HG03432 (cell line): ENCODE results near the gene HTR6.
"Not testable (repeated sequence)": the region's sequence is repeated elsewhere in the genome, so short reads cannot be mapped to it uniquely, and the experiment has no call there.

Experiments used
- ATAC-seq: cut with Tn5 transposase; IDR thresholded peaks from one replicate; pipeline ENCODE4 v1.9.1; 2021; ENCODE audit warnings: mild to moderate bottlenecking, moderate library complexity; ENCODE audit not compliant: unreplicated experiment

The HTR6 gene

DNA sequence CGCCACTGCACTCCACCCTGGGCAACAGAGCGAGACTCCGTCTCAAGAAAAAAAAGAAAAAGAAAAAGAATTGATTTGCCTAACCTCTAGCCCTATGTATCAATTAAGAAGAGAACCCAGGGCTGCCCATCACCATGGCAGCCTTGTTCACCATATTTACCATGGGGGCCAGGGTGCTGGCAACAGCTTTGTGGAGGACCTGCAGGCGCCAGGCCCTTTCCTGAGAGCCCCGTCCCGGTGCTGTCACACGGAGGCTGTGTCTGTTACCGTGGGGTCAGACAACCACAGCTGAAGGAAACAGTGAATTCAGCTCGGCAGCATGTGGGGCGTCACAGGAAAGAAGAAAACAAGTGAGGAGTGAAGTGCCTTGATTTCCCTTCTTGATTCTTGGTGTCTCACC lies 27.1 kb upstream of the HTR6 start:
- no peak for ATAC-seq

- ATAC-seq: not testable (repeated sequence)
These were observed 25.4 kb upstream of the HTR6 start for GRCh38 chr1:19639228-19639627.

- ATAC-seq: no peak
These were observed 24.7 kb upstream of the HTR6 start for GRCh38 chr1:19639999-19640362.

- ATAC-seq: no peak
These were observed 24.0 kb upstream of the HTR6 start for GRCh38 chr1:19640363-19641316.

DNA sequence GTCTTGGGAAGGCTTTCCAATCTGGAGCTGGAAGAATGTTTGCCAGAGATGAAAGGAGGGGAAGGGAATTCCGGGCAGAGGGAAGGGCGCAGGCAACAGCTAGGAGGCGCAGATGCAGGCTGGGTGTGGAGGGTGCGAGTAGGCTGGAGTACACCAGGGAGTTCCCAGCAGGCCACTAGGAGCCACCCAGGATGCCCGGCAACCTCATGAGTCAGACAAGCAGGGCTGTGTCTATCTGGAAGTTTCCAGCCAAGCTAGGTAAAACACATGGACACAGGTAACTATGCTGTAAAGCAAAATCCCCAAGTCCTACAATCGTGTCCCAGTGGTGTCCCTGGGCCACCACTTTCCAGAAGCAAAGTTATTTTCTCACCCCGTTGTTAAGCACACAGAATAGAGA lies 21.6 kb upstream of the HTR6 start:
- no peak for ATAC-seq

DNA sequence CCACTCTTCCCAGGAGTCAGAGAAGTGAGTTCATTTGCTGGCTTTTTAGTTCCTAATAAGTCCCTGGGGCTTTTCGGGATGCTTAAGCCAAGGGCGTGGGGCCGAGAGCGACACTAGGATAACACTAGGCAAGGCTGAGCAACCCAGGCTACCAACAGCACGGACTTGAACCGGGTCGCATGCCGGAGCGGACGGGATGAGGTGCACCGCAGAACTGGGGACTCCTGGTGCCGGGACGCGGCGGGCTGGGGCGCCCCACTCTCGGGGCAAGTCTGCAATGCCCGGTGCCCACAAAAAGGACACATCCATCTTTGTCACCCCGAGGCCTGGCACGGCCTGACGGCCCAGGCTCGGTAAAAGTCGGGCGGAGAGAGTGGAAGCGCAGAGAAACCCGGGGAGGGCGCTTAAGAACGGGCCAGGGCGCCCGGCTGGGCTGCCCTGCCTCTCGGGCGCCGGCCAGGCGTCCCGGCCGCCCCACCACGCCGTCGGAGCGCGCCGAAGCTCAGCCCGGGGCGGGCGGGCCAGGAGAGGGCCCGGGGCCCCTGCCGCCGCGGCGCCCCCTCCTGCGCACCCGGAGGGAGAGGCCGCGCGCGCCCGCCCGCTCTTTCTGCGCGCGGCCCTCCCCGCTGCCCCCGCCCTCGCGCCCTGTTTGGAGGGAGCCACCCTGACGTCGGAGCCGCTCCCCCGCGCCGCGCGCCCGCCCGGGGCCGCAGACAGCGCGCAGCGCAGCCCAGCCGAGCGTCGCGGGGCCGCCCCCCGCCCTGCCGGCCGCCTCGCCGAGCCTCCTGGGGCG lies 20.9 kb upstream of the HTR6 start, which contains the start of gene NBL1:
NBL1 (plus strand) TSS at position 710 of the 793 bp plus-strand sequence. CDS start 10,720 bp downstream, outside the sequence.
- ATAC-seq: peak; percentile 51

DNA sequence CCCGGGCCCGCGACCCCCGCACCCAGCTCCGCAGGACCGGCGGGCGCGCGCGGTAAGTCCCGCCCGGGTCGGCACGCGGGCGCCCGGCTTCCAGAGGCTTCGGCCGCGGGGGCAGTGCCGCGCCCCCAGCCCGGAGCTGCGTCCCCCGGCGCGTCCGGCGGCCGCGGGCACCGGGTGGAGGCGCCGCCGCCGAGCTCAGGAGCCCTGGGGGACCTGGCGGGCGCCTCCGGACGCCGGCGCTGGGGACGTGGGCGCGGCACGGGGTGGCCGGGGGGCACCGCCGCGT lies 20.3 kb upstream of the HTR6 start:
- ATAC-seq: peak; percentile 24

- peak; percentile 31 for ATAC-seq
These were observed 19.8 kb upstream of the HTR6 start for GRCh38 chr1:19644681-19645410.

DNA sequence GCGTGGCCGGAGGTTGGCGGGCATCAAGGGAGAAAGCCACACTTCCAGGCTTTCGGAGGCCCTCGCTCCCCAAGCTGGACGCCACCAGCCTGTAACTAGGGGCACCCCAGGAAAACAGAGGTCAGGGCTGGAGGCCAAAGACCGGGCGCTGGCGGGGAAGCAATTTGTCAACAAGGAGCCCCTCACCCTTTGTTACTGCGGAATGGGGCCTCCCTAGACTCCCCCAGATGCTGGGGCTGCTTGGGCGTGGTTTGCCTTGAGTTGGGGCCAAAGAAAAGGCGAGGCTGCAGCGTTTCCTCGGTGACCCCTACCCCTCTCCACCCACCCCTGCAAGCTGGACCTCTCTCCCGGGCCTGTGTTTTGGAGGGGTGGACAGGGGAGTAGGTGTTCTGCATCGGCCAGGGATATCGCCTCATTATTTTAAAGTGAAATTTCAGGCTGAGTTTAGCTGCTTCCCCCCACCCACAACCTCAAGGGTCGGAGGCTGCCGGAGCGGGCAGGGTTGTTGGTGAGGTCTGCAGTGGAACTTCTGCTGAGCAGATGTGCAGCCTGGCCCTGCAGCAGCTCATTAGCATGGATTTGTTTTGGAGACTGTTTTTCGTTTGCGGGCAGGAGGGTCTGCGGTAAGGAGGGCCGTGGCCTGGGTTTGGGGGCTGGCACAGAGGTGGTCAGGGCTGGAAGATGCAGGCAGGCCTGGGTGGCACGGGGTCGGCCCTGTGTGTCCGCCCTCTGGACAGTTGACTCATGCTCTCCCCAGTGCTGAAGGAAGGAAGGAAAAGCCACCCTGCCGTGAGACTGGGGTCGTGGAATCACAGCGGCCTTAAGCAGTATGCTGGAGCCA lies 19.0 kb upstream of the HTR6 start:
- no peak for ATAC-seq

DNA sequence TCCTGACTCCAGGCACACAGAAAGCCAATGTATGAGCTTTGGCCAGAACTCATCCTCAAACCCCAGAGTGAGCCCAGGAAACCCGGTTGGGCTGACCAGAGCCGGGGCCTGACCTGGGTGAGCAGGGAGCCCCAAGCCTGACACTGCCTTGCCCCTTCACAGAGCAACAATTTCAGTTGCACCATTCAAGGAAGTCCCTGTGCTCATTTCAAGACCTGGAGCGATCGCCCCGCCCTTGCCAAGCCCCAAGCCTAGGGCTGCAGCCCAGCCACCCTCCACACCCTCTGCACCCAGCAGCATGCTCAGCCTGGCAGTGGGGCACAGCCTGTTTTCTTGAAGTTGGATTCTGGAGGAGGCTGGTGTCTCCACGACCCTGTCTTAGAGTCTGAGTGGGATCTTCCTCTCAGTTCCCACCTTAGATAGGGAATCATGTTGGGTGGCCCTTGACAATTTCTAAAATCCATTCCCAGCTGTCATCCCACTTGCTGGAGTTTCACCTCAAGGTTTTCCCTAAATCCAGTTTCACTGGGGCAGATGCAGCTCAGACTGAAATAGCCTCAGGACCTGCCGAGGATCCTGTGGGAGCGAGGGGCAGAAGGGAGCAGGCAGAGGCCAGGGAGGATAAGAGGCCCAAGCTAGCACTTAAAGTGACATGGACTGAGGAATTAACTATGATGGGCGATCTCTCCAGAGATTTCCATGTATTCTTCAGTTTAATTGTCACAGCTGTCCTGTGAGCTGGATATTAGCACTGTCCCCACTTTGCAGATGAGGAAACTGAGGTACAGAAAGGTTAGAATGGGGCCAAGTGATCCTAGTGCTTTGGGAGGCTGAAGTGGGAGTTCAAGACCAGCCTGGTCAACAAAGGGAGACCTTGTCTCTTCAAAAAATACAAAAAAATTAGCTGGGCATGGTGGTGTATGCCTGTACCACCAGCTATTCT lies 18.0 kb upstream of the HTR6 start:
- ATAC-seq: no peak

DNA sequence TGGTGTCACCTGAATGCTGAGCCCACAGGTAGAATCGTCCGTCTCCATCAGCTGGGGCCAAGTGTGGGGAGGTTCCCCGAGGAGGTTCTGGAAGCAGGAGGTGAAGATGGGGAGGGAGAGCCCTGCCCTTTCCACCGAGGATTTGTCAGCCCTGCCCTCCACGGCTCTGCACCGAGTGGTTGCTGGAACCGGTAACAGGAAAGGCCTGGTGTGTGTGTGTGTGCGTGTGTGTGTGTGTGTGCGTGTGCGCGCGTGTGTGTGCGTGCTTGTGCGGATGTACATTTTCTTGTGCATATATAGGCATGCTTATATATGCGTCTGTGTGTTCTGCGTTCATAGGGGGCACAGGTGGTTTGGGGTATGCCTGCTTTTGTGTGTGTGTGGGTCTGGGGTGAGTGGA lies 17.0 kb upstream of the HTR6 start:
- ATAC-seq: no peak

DNA sequence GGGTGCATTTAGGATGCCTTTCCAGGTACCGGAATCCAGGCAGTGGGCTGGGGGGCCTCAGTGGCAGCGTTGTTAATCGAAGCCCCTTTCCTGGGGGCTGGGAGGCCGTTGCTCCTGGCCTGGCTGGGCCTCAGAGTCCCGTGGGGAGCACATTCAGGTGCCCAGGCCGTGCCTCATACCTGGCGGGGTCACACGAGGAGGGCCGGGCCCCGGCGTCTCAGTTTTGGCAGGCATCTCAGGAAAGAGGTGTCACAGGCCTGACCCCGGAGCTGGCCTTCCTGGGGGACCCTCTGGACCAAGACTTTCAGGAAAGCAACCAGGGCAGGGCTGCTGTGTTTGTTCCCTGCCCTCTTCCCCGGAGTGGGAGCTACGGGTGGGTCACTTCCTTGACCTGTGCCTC lies 16.4 kb upstream of the HTR6 start:
- no peak for ATAC-seq

GRCh38 chr1:19648689-19649088 lies 16.0 kb upstream of the HTR6 start:
- ATAC-seq: no peak

- no peak for ATAC-seq
These were observed 14.1 kb upstream of the HTR6 start for GRCh38 chr1:19650416-19651140.

DNA sequence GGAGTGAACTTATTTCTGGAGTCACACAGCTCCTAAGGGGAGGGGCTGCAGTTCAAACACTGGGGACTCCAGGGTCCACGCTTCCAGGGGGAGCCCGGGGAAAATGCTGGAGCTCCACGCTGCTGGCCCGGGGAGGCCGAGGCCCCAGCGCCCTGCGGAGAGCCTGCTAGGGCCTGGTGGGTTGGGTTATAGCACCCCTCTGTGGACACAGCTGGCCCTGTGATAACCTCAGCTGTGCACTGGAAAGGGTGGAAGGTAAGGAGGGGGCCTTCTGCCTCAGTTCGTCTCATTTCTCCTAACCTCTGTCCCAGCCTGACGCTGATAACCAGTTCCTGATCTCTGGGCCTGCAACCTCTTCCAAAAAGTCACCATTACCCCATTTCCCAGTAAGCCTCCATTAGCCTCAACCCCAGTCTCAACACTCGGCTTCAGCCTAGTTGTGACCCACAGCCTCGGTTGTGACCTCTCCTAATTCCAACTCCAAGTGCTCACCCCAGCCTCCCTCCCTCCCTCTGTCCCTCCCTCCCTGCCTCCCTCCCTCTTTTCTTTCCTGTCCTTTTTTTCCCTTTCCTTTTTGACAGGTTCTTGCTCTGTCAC lies 13.4 kb upstream of the HTR6 start:
- ATAC-seq: peak; percentile 45

DNA sequence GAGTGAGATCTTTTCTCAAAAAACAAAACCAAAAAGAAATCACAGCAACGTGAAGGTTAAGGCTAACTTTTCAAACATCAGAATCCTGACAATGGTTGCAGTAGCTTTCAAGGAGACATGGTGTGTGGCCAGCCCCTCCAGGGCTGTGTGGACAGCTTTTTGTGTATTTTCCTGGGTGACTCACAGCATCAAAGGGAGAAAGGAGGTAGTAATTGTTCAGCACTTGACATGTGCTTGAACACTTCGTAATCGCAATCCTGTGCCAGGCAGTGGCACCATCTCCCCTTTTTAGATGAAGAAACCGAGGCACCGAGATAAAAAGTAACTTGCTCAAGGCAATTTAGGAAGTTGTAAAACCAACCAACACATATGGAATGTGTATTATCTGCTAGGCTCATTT lies 10.3 kb upstream of the HTR6 start:
- no peak for ATAC-seq

DNA sequence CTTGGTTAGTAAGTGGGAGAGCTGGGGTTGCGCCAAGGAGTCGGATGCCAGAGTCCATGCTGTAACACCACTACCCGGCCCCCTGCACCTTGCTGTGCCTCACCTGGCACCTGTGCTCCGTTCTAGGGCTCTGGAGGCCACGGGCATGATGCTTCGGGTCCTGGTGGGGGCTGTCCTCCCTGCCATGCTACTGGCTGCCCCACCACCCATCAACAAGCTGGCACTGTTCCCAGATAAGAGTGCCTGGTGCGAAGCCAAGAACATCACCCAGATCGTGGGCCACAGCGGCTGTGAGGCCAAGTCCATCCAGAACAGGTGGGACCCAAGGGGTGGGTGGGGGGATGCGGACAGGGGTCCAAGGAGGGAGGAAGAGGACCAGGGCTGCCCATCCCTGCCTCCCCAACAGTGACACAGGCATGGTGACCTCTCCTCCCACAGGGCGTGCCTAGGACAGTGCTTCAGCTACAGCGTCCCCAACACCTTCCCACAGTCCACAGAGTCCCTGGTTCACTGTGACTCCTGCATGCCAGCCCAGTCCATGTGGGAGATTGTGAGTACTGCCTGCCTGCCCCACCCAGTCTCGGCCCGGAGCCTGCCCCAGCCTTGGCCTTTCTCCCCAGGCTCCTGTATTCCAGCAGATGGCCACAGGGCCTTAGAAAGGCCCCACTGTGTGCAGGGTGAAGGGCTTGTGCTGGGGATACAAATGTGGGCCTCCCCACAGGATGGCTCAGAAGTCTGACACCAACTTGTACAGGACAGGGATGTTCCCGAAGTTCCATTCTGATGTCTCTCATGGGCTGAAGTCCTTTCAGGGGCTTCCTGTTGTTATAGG lies 9.6 kb upstream of the HTR6 start:
- ATAC-seq: no peak

- no peak for ATAC-seq
These were observed 9.0 kb upstream of the HTR6 start for GRCh38 chr1:19655718-19656080.
